K562 (cell line): ENCODE measurements around the gene HMGB2. TPM values are rescaled to one million over a fixed set of nuclear protein-coding genes. Genes with fewer than 3 reads are reported as not detected.
A peak's percentile ranks its signal among the peaks of the same experiment; 100 is the strongest.

ENCODE experiments used
- BRD9 ChIP-seq: fragments of 450-650 bp; IDR thresholded peaks from 2 replicates; pipeline ENCODE4 v1.6.1; 2018; ENCODE audit warnings: low read depth; ENCODE audit not compliant: partially characterized antibody
- CHD1 ChIP-seq: fragments of 200-600 bp; sonication (generic); IDR thresholded peaks from one replicate; pipeline ENCODE4 v1.6.1; 2012; ENCODE audit warnings: mild to moderate bottlenecking, moderate library complexity, low read length, inconsistent platforms
- ELF1 ChIP-seq: fragments of 200-800 bp; sonication (Bioruptor generic); IDR thresholded peaks from 2 replicates; pipeline ENCODE4 v1.6.1; 2016; ENCODE audit warnings: missing genetic modification characterization, missing compliant biosample characterization
- ELF2 ChIP-seq: fragments of 250-450 bp; sonication (Bioruptor Pico); IDR thresholded peaks from 2 replicates; pipeline ENCODE4 v1.5.0; 2021; ENCODE audit warnings: mild to moderate bottlenecking
- ELF4 ChIP-seq: fragments of 450-650 bp; formaldehyde crosslinking; IDR thresholded peaks from 2 replicates; pipeline ENCODE4 v1.4.0; 2022; ENCODE audit warnings: missing genetic modification characterization
- FOSL1 ChIP-seq: fragments of 200-800 bp; sonication (Bioruptor generic); conservative IDR thresholded peaks from 2 replicates; pipeline ENCODE4 v1.6.1; 2016; ENCODE audit warnings: missing genetic modification characterization, missing compliant biosample characterization
- IFI16 ChIP-seq: fragments of 250-450 bp; sonication (Bioruptor Pico); IDR thresholded peaks from 2 replicates; pipeline ENCODE4 v2.1.2; 2022; ENCODE audit warnings: mild to moderate bottlenecking, inconsistent platforms
- MED1 ChIP-seq: sonication (generic); formaldehyde crosslinking; IDR thresholded peaks from 2 replicates; pipeline ENCODE4 v1.8.1; 2023; ENCODE audit warnings: missing genetic modification reagents, borderline replicate concordance
- NFRKB ChIP-seq: fragments of 450-650 bp; IDR thresholded peaks from 2 replicates; pipeline ENCODE4 v1.6.1; 2016; ENCODE audit warnings: low read depth
- POLR2AphosphoS5 ChIP-seq: IDR thresholded peaks from 2 replicates; pipeline ENCODE4 v1.6.1; 2011; ENCODE audit warnings: mild to moderate bottlenecking, low read depth, low read length, moderate library complexity; ENCODE audit not compliant: control insufficient read depth, insufficient read depth
- PTBP1 ChIP-seq: fragments of 200-400 bp; formaldehyde crosslinking; IDR thresholded peaks from 2 replicates; pipeline ENCODE4 v1.6.1; 2017; ENCODE audit warnings: low read depth, low read length
- RBM25 ChIP-seq: fragments of 200-400 bp; formaldehyde crosslinking; IDR thresholded peaks from 2 replicates; pipeline ENCODE4 v1.6.1; 2018; ENCODE audit warnings: low read length, low read depth, moderate library complexity; ENCODE audit not compliant: severe bottlenecking
- SIRT6 ChIP-seq: IDR thresholded peaks from one replicate; pipeline ENCODE4 v1.6.1; 2012; ENCODE audit warnings: low read depth, mild to moderate bottlenecking, control low read depth, inconsistent platforms, low read length, moderate library complexity
- SRF ChIP-seq, 2 experiments: fragments of 250-450, 450-650 bp in 1 of 2; sonication (Bioruptor Pico) in 1 of 2; sonication (generic) in 1 of 2; formaldehyde crosslinking; IDR thresholded peaks; 2 replicates each; pipeline versions ENCODE4 v1.5.0 to v1.5.1; 2020 to 2022; ENCODE audit warnings: mild to moderate bottlenecking in 1 of 2, missing genetic modification reagents in 1 of 2
- SRSF7 ChIP-seq: fragments of 200-400 bp; formaldehyde crosslinking; optimal IDR thresholded peaks from 2 replicates; pipeline ENCODE3; 2017; ENCODE audit warnings: mild to moderate bottlenecking, low read depth, low read length
- ZNF165 ChIP-seq: fragments of 250-450 bp; sonication (Bioruptor Pico); IDR thresholded peaks from 2 replicates; pipeline ENCODE4 v1.4.0; 2020; ENCODE audit warnings: borderline replicate concordance
- ZNF217 ChIP-seq: sonication (generic); formaldehyde crosslinking; IDR thresholded peaks from 2 replicates; pipeline ENCODE4 v1.8.0; 2022; ENCODE audit warnings: mild to moderate bottlenecking, missing genetic modification reagents
- ZNF24 ChIP-seq: fragments of 450-650 bp; IDR thresholded peaks from 2 replicates; pipeline ENCODE4 v1.6.1; 2016
- ZNF79 ChIP-seq: fragments of 250-450 bp; sonication (Bioruptor Pico); IDR thresholded peaks from 2 replicates; pipeline ENCODE4 v1.4.0; 2020; ENCODE audit warnings: low read depth, mild to moderate bottlenecking, moderate library complexity
- ZSCAN29 ChIP-seq: fragments of 450-650 bp; IDR thresholded peaks from 2 replicates; pipeline ENCODE4 v1.6.1; 2017
- polyA plus RNA-seq, 8 experiments: library from polyadenylated mRNA; depleted of rRNA in 4 of 8; stranded (reverse) in 5 of 8; unstranded in 3 of 8; fragments of >200 nt; fragmentation: Nextera tagmentation in 2 of 8; fragmentation: Illumina TruSeq in 1 of 8; extraction: Ambion mirVana in 2 of 8; extraction: Trizol in 1 of 8; gene quantifications; 2 replicates each; pipeline versions ENCODE4 v1.2.1 to v1.2.3, GENCODE V29; 2011 to 2014; ENCODE audit warnings: inconsistent platforms in 1 of 8, missing spikeins in 1 of 8
- total RNA-seq, 7 experiments: library from RNA; depleted of rRNA in 6 of 7; stranded (reverse); fragments of >200 nt in 6 of 7; fragmentation: Illumina TruSeq in 2 of 7; extraction: Trizol in 2 of 7; gene quantifications; 2 replicates each; pipeline versions ENCODE4 v1.2.1 to v1.2.3, GENCODE V29; 2011 to 2021; ENCODE audit warnings: low replicate concordance in 1 of 7
- TF ChIP-seq, protein P1 (sequence below), 2 experiments: fragments of 450-650 bp; conservative IDR thresholded peaks; 2 replicates each; pipeline ENCODE4 v1.6.1; 2017; ENCODE audit warnings: mild to moderate bottlenecking in 2 of 2, moderate library complexity in 2 of 2
- TF ChIP-seq, protein P2 (sequence below): IDR thresholded peaks from 2 replicates; pipeline ENCODE4 v1.6.1; 2016; ENCODE audit warnings: missing genetic modification characterization, missing compliant biosample characterization
- TF ChIP-seq, protein P3 (sequence below): fragments of 250-450 bp; sonication (Bioruptor Pico); IDR thresholded peaks from 2 replicates; pipeline ENCODE4 v1.5.0; 2022; ENCODE audit warnings: mild to moderate bottlenecking
- TF ChIP-seq, protein P4 (sequence below): fragments of 450-650 bp; IDR thresholded peaks from 2 replicates; pipeline ENCODE4 v1.6.1; 2016

HMGB2 gene
- total and polyA plus RNA-seq, 9 of the 15 experiments (the other 6 are each of a cell fraction or from before 2014, with no cell fraction given), result 309 to 822 (median 626) TPM

DNA sequence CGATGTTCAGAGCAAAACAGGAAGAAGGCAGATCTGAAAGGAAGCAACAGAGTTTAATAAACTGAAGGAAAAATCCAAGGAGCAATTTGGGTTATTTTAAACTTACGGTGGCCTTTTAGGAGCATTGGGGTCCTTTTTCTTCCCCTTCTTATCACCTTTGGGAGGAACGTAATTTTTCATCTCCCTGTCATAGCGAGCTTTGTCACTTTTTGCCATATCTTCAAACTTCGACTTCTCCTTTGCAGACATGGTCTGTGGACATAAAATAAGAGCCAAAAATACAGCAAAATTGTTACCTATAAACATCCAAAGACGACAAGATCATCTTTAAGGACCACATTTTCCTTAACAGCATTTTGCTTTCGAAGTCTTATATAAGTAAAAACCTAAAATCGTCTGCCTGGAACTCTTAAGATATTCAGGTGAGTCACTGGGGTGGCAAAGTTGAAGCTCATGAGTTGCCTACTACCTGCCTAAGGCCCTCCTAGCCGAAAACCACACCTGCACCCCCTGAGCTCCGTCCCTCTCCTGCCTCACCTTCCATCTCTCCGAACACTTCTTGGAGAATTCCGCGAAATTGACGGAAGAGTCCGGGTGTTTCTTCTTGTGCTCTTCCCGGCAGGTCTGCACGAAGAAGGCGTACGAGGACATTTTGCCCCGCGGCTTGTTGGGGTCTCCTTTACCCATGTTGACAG lies 1.0 kb downstream of the HMGB2 start (continued):
- TF ChIP-seq ZNF217 (CRISPR knock-in tag), result no peak
- no peak for TF ChIP-seq MED1 (CRISPR knock-in tag)
- no peak for TF ChIP-seq SRSF7
- TF ChIP-seq FOSL1 (tag), result no peak
- TF ChIP-seq SIRT6, result peak; percentile 91
- no peak for TF ChIP-seq POLR2AphosphoS5
- TF ChIP-seq ZNF79 (CRISPR knock-in tag), result no peak
- TF ChIP-seq ELF4 (CRISPR knock-in tag), result no peak
- 0 out of 2 replicates have a peak, but pooled peaks have one; percentile 27 for TF ChIP-seq NFRKB
- TF ChIP-seq, protein P1, sequence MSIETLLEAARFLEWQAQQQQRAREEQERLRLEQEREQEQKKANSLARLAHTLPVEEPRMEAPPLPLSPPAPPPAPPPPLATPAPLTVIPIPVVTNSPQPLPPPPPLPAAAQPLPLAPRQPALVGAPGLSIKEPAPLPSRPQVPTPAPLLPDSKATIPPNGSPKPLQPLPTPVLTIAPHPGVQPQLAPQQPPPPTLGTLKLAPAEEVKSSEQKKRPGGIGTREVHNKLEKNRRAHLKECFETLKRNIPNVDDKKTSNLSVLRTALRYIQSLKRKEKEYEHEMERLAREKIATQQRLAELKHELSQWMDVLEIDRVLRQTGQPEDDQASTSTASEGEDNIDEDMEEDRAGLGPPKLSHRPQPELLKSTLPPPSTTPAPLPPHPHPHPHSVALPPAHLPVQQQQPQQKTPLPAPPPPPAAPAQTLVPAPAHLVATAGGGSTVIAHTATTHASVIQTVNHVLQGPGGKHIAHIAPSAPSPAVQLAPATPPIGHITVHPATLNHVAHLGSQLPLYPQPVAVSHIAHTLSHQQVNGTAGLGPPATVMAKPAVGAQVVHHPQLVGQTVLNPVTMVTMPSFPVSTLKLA (conservative IDR thresholded peaks at IDR 0.05), result no peak
- no peak for TF ChIP-seq ELF2 (CRISPR knock-in tag)
- TF ChIP-seq, protein P2, sequence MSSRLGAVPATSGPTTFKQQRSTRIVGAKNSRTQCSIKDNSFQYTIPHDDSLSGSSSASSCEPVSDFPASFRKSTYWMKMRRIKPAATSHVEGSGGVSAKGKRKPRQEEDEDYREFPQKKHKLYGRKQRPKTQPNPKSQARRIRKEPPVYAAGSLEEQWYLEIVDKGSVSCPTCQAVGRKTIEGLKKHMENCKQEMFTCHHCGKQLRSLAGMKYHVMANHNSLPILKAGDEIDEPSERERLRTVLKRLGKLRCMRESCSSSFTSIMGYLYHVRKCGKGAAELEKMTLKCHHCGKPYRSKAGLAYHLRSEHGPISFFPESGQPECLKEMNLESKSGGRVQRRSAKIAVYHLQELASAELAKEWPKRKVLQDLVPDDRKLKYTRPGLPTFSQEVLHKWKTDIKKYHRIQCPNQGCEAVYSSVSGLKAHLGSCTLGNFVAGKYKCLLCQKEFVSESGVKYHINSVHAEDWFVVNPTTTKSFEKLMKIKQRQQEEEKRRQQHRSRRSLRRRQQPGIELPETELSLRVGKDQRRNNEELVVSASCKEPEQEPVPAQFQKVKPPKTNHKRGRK (tag), result no peak
- TF ChIP-seq, protein P3, sequence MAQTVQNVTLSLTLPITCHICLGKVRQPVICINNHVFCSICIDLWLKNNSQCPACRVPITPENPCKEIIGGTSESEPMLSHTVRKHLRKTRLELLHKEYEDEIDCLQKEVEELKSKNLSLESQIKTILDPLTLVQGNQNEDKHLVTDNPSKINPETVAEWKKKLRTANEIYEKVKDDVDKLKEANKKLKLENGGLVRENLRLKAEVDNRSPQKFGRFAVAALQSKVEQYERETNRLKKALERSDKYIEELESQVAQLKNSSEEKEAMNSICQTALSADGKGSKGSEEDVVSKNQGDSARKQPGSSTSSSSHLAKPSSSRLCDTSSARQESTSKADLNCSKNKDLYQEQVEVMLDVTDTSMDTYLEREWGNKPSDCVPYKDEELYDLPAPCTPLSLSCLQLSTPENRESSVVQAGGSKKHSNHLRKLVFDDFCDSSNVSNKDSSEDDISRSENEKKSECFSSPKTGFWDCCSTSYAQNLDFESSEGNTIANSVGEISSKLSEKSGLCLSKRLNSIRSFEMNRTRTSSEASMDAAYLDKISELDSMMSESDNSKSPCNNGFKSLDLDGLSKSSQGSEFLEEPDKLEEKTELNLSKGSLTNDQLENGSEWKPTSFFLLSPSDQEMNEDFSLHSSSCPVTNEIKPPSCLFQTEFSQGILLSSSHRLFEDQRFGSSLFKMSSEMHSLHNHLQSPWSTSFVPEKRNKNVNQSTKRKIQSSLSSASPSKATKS (CRISPR knock-in tag), result no peak
- no peak for TF ChIP-seq ZSCAN29
- no peak for TF ChIP-seq RBM25
- TF ChIP-seq, protein P4, sequence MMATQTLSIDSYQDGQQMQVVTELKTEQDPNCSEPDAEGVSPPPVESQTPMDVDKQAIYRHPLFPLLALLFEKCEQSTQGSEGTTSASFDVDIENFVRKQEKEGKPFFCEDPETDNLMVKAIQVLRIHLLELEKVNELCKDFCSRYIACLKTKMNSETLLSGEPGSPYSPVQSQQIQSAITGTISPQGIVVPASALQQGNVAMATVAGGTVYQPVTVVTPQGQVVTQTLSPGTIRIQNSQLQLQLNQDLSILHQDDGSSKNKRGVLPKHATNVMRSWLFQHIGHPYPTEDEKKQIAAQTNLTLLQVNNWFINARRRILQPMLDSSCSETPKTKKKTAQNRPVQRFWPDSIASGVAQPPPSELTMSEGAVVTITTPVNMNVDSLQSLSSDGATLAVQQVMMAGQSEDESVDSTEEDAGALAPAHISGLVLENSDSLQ, result peak; percentile 52
- 0 out of 2 replicates have a peak, but pooled peaks have one; percentile 30 for TF ChIP-seq ELF1
- TF ChIP-seq CHD1, result peak; percentile 11
- TF ChIP-seq ZNF165 (CRISPR knock-in tag), result no peak
- TF ChIP-seq IFI16 (CRISPR knock-in tag), result no peak
- no peak for TF ChIP-seq ZNF24
- no peak for TF ChIP-seq PTBP1
- TF ChIP-seq BRD9, result no peak
- TF ChIP-seq SRF (CRISPR knock-in tag; IDR thresholded peaks at IDR 0.05), result no peak
